Measurements from ENCODE around the gene CLDN7.
"Not testable (repeated sequence)": the region's sequence is repeated elsewhere in the genome, so short reads cannot be mapped to it uniquely, and the experiment has no call there.

The CLDN7 gene

GRCh38 chr17:7252176-7253043, 9.9 kb downstream of the CLDN7 start, which contains the start of gene ELP5:
TSS of gene ELP5 (plus strand) at chr17:7252215. CDS start at chr17:7252551, 336 bp downstream.
- DNase-seq = peak; percentile 89

GRCh38 chr17:7251661-7252175, 10.6 kb downstream of the CLDN7 start, which contains the start of gene CTDNEP1:
TSS of gene CTDNEP1 (minus strand) at chr17:7251734. CDS start at chr17:7251296, 438 bp downstream.
- peak; percentile 96 for DNase-seq

- peak; percentile 27 for DNase-seq
These were observed 11.3 kb downstream of the CLDN7 start for GRCh38 chr17:7250695-7251627.

- no peak for DNase-seq
These were observed 12.4 kb downstream of the CLDN7 start for GRCh38 chr17:7249830-7250229.

GRCh38 chr17:7249214-7249613, 13.1 kb downstream of the CLDN7 start:
- no peak for DNase-seq

GRCh38 chr17:7248796-7249195, 13.5 kb downstream of the CLDN7 start:
- no peak for DNase-seq

DNA sequence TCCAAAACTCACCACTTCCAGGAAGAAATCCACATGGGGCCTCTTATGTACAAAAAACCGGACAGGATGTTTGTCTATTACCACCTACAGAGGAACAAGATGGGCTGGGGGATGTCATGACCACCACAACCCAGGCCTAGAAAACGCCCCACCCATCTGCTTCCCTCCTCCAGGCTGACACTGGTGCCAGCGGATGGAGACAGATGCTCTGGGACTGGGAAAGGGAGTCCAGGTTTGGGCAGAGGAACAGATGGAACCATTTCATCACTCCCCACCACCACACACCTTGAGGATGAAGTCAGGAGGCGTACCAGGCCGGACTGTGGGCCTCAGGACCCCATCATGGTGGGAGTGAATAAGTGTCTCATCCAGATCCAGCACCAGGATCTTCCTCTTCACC, 15.5 kb downstream of the CLDN7 start:
- DNase-seq = no peak

DNA sequence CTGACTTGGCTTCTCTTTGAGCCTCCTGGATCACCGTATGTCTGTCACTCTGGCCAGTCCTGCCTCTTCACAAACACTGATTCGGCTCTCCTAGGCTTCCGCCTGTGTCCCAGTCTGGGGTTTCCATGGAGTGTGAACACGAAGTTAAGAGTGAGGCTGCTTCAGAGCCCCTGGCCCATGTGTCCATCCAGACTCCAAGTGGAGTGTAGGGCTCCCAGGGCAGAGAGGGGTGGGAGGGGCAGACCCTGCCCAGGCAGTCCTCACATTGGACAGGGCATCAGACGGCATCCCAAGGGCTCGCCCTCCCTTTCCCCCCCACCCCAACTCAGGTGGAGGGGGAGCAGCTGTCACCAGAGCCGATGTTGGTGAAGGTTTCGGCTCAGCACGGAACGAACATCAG, 18.4 kb downstream of the CLDN7 start:
- not testable (repeated sequence) for DNase-seq

- DNase-seq = no peak
These were observed 18.9 kb downstream of the CLDN7 start for GRCh38 chr17:7243453-7243729.

DNA sequence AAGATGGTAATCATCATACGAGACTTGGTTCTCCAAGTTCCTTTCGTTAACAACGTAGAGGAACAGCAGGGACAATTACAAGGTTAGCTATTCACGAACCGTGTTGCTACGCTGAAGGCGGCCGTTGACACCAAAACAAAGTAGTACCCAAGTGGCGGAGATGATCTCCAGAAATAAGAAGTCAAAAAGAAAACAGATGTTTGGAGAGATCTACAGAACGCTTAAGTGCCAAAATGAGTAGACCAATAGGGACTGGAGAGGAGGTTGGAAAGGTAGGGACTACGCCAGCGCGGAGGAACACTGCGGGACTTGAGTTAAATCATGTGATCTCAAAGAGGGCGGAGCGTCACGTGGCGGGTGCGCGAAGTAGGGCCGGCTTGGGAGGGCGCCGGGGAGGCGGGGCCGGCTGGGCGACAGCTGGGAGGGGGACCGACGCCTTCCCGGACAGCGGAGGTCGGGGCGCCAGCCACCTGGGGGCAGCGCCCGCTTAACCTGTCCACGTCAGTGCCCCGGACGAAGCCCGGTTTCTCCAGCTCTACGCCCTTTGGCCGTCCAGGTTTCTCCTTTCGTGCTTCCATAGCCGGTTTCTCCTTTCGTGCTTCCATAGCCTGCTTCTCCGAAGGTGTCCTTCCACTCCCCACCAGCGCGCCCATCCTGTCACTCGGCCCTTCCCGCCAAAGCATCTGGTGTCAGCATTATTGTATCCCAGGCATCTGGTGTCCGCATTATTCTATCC, 19.4 kb downstream of the CLDN7 start:
- peak; percentile 92 for DNase-seq

DNA sequence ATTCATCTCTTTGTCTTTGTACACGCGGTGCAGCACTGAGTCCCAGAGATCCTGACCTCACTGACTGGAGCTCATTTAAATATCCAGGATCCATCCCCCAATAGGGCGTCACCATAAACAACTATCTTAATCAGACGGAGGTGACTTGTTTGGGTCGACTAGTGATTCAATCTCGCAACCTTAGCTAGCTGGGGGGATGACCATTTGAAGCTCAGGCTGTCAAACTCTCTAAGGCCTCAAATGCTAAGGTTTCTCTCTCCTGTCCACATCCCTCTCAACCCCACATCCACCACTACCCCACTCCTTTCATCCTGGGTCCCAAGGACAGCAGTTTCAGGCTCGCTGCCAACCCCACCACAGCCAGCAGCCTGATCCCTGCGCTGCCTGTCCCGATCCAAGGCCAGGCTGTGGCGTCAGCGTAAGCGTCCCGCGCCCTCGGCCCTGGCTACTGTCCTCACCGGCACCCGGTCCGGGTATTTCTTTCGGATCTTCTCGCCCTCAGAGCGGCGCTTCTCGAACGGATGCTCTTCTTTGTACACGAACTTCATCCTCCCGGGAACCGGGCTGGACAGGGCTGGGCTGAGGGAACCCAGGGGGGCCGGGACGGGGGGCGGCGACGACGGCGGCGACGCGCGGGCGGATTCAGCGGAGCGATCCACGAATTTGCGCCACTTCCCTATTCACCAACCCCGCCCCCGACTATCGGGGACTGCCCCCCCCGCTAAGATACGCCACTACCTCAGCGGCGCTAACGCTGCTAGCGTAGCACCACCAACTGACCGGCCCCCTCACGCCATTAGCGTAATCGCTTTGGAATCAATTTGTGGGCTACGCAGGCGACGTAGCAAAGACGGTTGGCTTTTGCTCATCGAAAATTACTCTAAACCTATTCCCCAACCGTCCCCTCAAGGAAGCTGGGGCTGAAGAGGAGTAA, 20.2 kb downstream of the CLDN7 start, which contains the start of gene GABARAP:
Gene GABARAP (minus strand): TSS at position 667 of the 934 bp plus-strand sequence. CDS start 119 bp downstream, at position 548.
- DNase-seq = peak; percentile 93

DNA sequence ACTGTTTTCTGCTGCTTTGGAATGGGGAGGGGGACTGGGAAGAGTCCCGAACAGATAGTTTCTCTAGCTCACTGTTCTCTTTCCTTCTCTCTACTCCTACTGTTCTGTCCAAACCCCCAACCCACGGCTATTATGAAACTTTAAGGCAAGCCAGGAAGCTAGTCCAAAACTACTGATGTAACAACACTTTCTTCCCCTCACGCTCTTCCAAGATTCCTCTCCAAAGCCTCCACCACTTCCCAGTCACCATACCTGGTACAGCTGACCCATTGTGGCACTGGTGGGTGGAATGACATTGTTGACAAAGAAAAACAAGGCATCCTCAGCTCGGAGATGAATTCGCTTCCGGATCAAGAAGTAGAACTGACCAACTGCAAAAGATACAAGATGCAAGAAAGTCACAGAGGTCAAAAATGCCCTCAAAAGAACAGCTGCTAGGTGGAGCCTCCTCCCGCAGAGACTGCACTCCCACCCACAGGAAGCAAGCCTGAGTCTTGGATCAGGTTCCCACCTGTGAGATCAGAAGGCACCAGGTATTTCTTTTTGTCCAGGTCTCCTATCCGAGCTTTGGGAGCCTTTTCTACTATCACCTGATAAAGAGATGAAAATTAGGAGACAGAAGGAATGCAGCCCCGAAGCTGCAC, 21.1 kb downstream of the CLDN7 start:
- DNase-seq = no peak

- DNase-seq = no peak
These were observed 21.9 kb downstream of the CLDN7 start for GRCh38 chr17:7240375-7240774.

DNA sequence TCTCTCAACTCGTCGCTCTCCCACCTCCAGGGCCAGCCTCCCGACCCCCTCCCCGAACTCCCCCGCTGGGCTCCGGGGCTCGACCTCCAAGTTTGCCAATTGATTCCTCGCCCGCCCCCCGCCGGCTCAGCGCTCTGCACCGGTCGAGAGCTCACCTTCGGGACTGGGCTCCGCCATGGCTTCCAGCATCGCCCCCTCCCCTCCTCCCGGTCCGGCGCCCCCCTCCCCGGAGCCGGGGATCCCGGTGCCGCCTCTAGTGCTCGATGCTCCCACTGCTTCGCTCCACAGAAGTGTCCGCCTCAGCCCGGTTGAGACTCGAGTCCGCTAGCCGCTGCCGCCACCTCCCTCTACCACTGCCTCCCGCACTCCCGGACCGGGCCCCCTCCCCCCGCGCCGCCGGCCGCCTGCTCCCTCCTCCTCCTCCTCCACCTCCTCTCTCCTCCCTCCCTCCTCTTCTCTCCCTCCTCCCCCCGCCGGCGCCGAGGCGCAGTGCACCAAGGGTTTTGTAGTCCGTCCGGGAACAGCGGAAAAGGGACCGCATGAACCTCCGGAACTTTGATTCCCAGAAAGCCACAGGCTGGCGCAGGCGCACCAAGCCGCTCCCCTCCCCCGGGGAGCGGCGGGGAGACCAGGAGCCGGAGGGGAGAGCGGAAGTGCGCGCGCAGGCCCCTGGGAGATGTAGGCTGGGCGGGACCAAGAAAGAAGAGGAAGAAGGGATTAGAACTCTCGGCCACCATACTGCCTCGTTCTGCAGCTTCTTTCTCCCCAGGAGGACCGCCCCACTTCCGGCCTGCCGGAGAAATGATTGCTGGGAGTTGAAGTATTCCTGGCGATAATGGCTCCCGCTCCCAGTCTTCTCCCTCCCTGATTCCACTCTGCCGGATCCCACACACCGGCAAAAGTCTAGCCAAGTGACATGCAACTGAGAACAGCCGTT, 22.9 kb downstream of the CLDN7 start, which contains the start of gene PHF23:
Gene PHF23 (minus strand): TSS at position 367 of the 937 bp plus-strand sequence. CDS start 178 bp downstream, at position 189.
- DNase-seq = peak; percentile 98

DNA sequence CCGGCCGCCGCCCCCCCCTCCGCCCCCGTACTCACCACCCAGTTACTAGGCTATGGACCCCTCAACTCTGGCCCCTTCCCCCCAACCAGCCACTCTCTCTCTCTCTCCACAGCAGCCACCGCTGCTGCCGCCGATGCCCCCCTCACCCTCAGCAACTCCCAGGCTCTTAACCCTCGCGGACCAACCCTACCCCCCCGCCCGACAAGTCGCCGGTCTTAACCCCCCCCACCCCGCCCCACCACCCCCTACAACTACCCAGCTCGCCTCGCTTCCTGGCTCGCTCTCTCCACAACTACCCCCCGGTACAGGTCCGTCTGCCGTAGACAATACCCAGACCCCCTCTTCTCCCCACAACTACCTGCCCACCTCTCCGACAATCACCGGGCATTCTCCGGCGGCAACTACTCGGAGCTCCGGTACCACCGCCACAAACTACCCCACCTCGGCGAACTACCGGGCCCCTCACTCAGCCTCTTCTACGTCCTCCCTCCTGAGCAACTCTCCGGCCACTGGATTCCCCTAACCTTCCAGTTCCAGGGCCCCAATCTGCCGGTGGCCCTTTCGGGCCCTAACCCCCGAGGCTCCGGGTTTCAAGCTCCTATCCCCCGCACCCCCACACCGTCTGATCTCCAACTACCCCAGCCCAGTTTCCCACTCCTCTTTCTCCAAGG, 23.7 kb downstream of the CLDN7 start:
- peak; percentile 37 for DNase-seq

DNA sequence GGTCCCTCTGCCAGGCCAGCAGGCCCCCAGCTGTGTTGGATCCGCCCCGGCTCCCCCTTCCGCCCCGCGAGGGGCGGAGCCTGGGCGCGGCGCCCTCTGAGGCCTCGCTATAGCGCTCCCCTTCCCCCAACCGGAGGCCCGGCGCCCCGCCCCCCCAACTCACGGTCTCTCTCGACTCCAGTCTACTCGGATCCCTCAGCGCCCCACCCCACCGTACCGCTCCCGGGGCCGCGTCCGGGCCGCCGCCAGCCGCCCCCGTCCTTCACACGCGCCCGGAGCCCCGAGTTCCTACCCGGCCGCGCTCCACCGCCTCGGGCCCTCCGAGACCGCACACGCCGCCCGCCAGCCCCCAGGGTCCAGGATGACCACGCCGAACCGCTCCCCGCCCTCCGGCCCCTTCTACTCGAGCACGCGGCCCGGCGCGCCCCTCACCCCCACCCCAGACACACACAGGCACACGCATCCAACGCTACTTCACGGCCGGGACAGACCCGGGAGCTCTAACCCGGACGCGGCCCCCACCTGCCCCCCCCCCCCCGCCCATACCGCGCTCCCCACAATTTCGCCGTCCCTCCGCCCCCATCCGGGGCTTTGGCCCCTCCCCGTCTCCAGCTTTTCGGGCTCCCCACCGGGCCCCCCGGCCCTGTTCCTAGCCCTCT, 24.4 kb downstream of the CLDN7 start:
- DNase-seq = peak; percentile 83

DNA sequence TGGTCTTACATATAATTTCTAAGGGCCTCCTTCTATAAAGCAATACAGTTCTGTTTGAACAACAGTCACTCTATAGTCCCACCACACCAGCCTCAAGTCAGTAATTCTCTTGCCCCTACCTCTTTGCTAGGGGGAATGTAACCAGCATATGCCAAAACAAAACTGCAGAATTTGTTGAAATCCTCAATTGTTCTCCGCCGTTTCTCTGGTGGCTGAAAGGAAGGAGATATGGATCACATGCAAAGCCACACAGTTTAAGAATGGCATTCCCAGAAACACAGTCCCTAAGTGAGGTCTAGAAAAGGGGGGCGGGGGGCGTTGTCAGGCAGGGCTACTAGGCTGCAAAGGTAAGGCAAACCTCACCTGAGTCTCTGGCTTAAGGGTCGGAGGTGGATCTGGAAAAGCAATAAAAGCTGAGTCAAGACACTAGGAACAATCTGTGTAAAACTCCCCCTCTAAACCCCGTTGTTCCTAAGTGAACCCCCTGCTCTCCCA, 25.0 kb downstream of the CLDN7 start:
- DNase-seq = no peak

GRCh38 chr17:7236808-7237207, 25.5 kb downstream of the CLDN7 start:
- no peak for DNase-seq

Data from activated naive CD4-positive, alpha-beta T cell treated with Interleukin-2 at 50 U/mL for 16 hours (primary cell).